ENCODE measurements around the gene WIF1.

WIF1 gene

DNA sequence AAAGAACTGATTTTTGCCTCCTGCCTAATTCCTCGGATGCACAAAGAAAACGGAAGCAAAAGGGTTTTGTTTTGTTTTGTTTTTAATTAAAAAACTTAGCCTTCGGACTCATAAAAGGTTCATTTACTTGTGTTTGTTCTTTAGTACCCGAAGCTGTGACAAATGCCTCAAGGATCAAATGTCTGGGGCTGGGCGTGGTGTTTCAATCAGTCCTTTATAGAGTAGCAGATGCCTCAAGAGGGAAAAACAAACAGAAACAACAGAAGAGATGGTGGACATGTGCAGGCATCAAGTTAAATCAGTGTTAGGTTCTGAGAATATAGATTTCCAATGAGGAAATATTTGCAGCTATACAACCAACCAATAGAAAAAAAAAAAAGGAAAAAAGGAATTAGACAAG lies 1.6 kb upstream of the WIF1 start:
- DNase-seq (ENCODE audit: low spot score): no peak

DNA sequence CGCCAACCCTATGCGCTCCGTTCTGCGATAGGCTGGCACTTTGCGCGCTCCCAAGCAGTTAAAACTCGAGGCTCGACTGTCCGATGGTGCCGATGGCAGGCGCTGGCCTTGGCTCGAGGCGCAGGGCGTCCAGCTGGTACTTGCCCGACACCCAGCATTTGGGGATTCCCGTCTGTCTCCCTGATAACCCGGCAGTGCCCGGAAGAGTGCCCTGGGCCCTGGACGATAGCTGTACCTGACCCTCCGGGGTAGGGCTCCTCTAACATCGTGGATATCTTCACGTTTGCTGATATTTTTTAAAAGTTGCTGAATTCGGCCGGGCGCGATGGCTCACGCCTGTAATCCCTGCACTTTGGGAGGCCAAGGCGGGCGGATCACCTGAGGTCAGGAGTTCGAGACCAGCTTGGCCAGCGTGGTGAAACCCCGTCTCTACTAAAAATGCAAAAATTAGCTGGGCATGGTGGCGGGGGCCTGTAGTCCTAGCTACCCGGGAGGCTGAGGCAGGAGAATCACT lies 908 bp upstream of the WIF1 start:
- no peak for DNase-seq (ENCODE audit: low spot score)

DNA sequence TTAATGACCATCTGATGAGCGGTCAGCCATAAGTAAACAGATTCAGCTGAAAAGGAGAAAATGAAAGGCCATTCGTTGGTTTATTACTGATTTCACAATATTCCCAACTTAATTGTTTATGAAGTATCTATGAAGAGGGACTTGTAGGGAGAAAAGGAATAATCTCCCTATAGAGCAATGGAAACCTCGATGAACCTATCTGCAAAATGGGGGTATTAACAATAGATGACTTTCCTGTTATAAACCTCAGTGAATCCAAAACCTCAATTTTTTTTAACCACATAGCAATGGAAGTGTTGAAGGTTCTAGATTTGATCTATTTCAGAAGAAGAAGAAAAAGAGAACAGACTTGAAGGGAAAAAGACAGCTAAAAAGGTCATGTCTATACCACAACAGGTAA lies 2.0 kb downstream of the WIF1 start:
- no peak for DNase-seq (ENCODE audit: low spot score)

DNA sequence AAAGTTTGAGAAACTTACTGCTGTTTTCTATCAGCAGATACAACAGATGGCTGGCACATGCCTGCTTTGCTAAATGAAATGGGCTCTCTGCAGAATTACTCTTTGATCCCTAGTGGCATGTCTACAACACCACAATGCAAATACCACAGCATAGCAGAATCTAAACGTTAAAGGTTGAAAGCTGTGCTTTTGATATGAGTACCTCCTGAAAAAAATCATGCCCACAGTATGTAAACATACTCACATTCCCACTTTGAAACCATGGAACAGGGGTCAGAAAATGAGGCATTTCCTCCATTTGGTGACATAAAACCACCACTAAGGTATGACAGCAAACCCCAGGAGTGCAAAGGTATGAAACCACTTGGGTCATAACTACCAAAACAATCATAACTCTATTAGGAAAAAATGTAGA lies 7.5 kb downstream of the WIF1 start:
- no peak for DNase-seq (ENCODE audit: low spot score)

DNA sequence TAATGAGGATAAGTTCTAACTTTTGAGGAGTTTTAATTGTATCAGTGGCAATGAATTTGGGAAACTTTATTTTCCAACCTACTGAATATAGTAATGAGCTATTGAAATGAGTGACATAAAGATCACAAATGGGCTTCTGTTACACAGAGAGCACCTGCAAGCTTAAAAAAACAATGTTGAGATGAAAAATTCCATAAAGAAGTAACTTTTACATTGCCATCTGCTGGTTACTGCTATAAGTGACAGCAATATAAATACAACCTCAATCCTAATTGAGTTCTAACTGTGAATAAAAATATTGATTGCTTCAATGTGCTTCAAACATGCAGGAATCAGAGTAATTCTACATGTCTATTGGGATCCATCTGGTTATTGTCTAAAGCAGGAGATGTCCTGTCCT lies 14.2 kb downstream of the WIF1 start:
- DNase-seq (ENCODE audit: low spot score): no peak

DNA sequence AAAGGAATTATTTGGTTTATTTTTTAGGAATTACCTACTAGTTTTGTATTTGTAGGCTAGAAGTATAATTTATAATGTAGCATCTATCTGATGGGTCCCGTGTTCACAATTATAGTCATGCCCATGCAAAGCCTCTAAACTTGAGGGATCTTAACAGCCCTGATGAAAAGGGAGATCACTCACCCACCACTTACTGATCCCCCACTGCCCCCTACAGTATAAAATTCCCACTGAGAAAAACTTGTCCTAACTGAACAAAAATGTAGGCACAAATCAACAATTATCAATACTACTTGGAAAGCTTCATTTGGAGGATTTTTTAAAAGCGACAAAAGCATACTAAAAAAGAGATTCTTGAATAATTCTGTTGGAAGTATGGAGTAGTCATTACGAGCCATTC lies 21.0 kb downstream of the WIF1 start:
- no peak for DNase-seq (ENCODE audit: low spot score)

DNA sequence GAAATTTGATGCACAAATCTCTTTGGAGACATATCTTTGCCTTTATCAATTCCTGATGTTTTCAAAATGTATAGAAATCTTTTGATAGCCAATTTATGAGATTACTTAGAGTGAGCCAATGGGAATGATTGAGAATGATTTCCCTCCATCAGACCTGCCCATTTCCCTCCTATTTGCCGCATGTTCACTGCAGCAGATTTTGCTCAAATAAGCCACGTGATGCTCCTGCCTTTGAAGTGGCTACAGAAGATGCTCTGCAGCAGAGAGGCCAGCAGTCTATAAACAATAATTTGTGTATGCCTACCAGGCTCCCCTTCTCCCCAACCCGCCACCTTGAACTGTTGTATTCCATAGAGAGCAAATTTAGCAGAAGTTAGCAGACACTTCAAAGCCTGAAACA lies 21.9 kb downstream of the WIF1 start:
- DNase-seq (ENCODE audit: low spot score): no peak

DNA sequence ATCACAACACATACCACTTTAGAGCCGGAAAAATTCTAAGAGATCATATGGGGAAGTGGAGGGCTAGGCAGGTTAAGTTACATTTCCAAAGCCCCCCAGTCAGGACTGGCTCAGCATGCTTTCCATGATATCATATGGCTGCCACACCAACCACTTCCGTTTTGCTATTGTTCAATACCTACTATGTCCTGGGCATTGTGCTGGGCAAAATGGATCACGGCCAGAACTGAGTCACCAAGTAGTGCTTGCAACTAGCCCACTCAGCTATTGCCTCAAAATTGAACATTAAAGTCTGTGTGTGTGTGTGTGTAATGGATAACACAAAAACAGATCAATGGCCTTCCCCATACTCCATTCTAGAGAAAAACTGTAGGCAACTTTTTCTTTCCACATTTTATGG lies 22.7 kb downstream of the WIF1 start:
- no peak for DNase-seq (ENCODE audit: low spot score)

DNA sequence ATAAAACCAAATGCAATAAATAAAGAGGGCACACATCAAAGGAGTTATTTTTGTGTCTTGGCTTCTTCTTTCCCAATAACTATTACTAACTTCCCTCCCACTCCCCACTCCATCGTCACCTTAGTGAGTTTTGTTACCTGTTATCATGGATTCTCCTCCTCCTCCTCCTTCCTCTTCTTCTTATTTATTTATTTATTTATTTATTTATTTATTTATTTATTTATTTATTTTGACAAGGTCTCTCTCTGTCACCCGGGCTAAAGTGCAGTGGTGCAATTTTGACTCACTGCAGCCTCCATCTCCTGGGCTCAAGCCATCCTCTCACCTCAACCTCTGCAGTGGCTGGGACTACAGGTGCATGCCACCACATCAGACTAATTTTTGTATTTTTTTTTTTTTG lies 26.4 kb downstream of the WIF1 start:
- DNase-seq (ENCODE audit: low spot score): no peak

DNA sequence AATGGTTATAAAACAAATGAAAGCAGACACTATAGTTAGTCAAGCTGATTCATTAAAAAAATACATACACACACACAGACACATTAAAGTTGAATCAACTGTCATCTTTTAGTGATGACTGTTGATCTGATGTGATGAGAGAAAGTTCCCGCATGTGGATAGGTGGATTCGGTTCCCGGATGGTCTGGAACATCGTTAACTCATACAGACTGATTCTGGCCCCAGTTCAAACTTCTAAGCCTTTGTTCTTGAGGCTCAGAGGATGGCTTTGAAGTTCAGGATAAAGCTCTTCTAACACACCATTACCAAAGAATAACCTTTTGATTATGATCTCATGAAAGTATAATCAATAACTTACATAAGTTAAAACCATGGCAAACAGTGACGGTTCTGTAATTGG lies 27.5 kb downstream of the WIF1 start:
- no peak for DNase-seq (ENCODE audit: low spot score)

DNA sequence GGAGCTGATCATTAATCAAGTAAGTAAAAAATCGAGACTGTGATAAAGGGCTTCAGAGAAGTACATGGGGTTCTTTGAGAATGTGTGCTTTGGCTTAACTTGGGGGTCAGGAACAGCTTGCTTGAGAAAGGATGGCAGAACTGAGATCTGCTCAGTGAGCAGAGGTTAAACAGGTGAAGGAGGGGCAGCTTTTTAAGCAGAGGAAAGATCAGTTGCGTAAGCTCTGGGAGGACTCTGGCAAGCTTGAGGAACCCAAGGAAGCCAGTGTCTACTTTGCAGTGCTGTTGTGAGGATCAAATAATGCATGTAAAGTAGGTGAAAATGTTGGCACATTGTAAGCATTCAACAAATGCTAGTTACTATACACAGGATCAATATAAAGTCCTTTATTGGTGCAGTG lies 30.6 kb downstream of the WIF1 start:
- no peak for DNase-seq (ENCODE audit: low spot score)

DNA sequence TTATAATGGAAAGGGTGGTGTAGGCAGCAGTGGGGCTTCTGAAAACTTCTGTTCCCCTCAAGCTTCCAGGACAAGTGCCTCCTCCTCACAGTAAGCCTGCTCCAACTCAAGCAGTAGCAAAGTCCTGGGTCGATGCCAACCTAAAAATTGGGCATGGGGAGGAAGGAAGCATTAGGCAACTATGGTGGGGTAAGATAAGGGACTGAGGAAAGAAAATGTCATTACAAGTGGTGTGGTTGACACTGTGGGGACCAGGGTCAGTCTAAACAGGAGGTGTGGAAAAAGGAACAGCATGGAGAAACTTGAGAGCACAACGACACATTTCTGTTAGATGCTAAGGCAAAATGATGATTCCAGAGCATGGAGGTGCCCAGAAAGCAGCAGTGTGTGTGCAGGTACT lies 34.9 kb downstream of the WIF1 start:
- no peak for DNase-seq (ENCODE audit: low spot score)

DNA sequence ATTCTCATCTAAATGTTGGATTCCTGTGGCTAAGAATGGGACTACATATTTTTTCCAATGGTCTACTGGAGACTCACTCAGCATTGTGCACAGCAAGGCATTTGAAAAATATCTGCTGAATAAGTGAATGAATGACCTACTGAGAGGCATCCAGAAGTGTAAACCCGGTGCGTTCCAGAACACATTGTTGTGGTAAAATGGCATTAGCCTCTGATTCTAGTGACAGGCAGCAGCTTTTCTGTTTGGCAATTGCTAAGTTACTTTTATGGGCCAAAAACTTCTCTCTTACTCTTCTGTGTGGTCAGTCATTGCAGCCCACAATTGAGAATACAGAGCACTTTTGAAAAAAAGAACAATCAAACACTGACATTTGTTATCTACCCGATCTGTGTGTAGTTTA lies 36.5 kb downstream of the WIF1 start:
- no peak for DNase-seq (ENCODE audit: low spot score)

DNA sequence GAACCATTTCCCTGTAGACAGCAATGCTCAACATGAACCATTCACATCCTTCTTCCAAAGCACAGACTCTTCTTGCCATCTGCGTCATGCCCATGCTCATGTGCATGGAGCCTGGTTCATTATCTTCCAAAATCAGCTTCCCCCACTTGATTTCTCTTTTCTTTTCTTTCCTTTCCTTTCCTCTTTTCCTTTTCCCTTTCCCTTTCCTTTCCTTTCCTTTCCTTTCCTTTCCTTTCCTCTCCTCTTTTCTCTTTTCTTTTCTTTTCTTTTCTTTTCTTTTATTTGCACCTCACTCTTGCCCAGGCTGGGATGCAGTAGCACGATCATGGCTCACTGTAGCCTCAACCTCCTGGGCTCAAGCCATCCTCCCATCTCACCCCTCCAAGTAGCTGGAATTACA lies 37.5 kb downstream of the WIF1 start:
- DNase-seq (ENCODE audit: low spot score): no peak

DNA sequence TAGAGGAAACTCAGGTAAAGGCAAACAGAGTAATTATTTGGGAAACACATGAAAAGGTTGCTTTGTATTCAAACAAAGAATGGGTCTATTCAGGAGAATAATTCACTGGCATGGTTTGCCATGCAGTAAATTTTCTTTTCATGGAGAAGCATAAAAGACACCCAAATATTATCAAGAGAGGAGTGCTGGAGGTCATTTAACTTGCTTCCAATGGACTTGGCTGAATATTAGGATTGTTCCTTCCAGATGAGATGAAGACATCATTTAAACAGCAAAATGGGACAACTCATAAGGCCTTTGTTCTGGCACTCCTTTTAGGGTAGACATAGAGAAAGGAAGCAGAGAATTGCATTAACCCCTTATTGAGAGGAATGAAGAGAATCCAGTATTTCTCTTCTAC lies 38.7 kb downstream of the WIF1 start:
- no peak for DNase-seq (ENCODE audit: low spot score)

DNA sequence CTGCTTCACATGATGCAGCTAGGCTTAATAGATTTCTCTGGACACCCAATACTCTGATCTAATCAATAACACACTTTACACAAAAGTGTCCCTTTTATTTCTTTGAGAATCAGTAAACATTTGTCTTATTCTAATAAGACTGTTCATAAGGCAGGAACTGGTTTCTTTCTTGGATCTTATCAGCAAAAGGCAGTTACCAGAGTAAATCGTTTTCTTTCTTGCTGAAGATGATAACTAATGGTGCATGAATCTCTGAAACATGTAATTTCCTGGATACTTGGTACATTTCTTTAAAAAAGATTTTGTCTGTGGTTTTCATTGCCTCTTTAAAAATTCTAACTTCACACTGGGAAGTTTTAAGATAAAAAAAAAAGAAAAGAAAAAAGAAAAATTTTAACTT lies 39.6 kb downstream of the WIF1 start:
- DNase-seq (ENCODE audit: low spot score): no peak

DNA sequence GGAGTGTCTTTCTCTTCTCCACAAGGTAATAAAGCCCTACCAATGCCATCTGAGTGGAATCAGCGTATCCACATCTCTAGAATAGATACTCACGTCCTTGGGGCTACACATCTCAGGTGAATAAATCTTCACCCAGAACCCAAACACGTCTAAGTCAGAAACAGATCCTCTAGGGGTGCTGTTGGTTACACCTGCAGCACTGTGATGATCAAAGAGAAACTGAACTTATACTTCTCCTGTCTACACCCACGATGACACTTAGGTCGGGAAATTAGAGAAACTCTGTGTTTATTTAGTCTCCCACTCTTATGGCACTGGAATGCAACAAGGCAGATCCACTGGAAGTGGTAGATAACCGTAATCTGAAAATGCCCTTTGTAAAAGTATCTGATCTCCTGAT lies 46.2 kb downstream of the WIF1 start:
- no peak for DNase-seq (ENCODE audit: low spot score)

DNA sequence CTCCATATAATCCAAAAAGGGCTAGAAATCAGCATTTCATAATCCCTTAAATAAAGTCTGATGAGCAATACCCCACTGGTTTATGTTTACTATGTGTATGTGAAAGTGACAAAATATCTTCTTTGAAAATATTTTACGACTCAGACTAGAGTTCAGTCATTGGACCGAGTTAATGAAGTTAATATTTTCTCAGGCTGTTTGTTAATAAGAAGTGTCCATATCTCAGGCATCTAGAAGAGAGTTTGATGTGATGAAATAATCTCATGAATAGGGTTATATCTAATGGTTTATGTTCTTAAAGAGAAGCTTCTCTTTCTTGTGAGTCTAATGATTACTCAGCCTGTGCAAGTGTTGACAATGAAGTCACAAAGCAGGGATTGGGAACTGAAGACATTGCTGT lies 51.8 kb downstream of the WIF1 start:
- no peak for DNase-seq (ENCODE audit: low spot score)

DNA sequence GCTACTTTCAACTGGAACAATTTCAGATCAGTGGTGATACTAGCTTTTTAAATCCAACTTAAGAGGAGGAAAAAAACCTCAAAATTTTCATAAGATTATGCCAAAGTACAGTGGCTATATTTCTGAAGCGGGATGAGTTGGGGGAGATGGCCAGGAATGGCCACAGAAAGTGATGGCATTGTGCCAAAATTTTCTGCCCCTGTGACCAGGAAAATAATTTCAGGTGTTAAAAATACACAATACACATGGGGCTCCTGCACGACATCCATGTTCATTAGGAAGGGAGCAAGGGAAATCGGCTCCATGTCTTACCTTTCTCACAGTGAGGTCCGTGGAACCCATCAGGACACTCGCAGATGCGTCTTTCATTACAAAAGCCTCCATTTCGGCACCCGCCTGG lies 53.7 kb downstream of the WIF1 start:
- no peak for DNase-seq (ENCODE audit: low spot score)

DNA sequence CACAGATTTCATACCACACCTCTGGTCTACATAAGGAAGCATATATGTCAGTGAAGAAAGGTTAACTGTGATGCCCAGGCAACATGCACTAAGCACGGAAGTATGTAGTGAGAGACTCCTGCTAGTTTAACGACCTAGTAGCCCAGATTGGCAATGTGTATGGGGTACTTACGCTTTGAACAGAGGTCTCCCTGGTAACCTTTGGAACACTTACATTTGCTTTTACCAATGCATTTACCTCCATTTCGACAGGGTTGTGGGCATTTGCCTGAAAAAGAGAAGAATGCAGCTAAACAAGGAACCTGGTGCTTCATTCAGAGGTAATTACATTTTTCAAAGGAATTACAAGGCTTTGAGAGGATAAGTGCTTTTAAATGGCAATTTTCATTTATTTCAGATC lies 65.2 kb downstream of the WIF1 start:
- DNase-seq (ENCODE audit: low spot score): no peak

DNA sequence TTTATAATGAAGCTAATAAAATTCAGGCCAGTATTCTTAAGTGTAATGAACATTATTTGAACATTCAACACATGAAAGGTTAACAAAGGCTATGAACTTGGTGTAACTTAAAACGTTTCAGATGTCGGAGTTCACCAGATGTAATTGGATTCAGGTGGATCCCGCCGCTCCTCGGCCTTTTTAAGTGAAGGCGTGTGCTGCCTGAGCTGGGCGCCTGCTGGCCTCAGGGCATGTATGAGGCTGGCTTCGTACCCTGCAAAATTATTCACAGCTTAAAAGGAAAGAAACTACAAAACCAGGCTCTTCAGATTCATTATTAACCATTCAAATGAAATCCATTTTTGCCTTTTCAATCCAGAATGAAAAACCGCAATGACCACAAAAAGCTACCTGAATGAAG lies 69.9 kb downstream of the WIF1 start:
- no peak for DNase-seq (ENCODE audit: low spot score)

DNA sequence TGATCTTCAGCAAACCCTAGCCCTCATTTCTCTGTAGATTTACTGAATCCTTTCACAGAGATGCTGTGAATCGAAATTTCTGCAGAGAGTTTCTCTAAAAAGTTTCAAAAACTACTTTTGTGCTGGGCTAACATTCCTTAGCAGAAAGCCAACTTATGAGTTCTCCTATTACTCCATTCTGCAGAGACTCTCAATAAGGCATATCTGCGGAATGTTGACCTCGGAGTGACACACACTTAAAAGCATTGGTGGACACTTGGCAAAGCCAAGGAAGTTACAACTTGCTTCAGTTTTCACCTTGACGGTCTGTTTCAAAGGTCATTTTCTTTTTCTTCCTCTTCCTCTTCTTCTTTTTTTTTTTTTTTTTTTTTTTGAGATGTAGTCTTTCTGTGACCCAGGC lies 75.8 kb downstream of the WIF1 start:
- DNase-seq (ENCODE audit: low spot score): no peak

DNA sequence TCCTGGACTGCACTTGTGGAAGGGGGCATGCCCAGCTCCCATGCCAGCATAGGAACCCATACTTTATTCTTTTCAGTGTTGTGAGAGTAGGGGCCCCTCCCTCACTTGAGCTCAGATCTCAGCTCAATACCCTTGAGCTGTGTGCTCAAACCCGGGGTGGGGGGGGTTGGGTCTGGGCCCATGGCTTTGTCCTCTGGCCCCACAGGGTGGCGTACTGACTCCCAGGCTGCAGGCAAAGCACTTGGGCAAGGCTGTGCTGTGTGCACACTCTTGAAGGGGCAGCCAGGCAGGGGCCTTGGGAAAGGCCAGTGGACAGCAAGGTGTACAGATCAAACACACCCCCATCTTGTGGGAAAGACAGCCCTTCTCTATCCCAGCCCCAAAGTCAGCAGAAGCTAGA lies 81.8 kb downstream of the WIF1 start:
- no peak for DNase-seq (ENCODE audit: low spot score)

DNA sequence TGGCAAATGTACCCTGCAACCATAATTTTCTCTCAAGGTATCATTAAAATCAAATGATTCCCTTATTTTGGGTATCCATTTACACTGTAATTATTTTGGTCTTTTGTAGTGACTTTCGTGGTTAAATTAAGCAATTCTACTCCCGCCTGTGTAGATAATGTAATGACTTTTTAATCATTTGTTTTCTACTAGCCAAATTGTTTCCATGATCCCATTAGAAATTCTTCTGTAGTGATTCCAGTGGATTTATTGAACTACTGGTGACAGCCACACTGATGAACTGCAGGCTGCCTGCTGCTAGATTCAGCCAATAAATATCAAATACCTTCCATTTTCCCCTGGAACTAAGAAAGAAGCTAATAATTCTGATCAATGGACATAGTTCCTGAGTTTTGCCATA lies 96.0 kb downstream of the WIF1 start:
- DNase-seq (ENCODE audit: low spot score): no peak

DNA sequence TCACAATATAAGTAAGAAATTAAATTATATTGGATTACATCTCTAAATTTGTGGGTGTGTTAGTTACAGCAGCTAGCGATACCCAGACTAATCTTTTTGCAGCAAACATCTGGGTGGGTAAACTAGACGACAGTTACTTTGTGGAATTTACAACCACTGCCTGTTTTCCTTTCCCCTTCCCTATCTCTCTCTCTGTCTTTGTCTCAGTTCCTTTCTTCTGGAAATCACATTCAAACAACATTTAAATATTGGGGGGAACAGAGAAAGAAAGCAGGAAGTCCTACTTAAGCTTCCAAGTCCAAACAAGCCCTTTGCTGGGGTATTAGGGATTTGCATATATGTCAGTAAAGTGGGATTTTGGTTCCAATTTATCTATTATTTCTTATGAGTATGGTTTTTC lies 97.6 kb downstream of the WIF1 start:
- no peak for DNase-seq (ENCODE audit: low spot score)

Data from CD4-positive, alpha-beta T cell treated with Interleukin-2 at 100 ng/mL for 4 hours (primary cell).